D721Med (cell line): Measurements from ENCODE around the gene C16orf54.
"Not testable (repeated sequence)": the region's sequence is repeated elsewhere in the genome, so short reads cannot be mapped to it uniquely, and the experiment has no call there.

ENCODE experiments used
- DNase-seq: peaks from one replicate; pipeline ENCODE4 v3.0.0; 2011; ENCODE audit warnings: low spot score; ENCODE audit not compliant: insufficient read length
- FAIRE-seq: peaks from 2 replicates; lab custom pipeline; 2011; peaks lifted over from hg19 to GRCh38; lab: Jason Lieb, UNC
- TF ChIP-seq, protein P1 (sequence below): IDR thresholded peaks from 2 replicates; pipeline ENCODE4 v1.5.1; 2012; ENCODE audit warnings: mild to moderate bottlenecking, control low read depth; ENCODE audit not compliant: insufficient read depth; ENCODE audit errors: missing control alignments

C16orf54 gene

DNA sequence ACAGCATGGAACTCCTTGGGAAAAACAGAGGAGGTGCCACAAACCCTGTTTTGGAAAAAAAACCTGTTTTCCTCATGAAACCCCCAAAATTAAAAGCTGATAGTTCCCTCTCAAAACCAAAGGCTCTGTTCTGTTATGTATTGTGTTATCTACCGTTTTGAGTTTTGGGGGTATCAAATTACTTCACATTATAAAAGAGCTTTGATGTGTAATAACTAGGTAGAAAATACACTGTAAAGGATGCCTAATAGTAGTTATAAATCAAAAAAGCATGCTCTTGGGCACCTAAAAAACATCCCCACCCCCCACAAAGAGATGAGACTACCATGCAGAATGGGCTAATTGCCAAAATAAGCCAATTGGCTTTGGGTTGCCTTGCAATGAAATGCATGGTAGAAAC is 30.8 kb downstream of the C16orf54 start:
- TF ChIP-seq, protein P1, sequence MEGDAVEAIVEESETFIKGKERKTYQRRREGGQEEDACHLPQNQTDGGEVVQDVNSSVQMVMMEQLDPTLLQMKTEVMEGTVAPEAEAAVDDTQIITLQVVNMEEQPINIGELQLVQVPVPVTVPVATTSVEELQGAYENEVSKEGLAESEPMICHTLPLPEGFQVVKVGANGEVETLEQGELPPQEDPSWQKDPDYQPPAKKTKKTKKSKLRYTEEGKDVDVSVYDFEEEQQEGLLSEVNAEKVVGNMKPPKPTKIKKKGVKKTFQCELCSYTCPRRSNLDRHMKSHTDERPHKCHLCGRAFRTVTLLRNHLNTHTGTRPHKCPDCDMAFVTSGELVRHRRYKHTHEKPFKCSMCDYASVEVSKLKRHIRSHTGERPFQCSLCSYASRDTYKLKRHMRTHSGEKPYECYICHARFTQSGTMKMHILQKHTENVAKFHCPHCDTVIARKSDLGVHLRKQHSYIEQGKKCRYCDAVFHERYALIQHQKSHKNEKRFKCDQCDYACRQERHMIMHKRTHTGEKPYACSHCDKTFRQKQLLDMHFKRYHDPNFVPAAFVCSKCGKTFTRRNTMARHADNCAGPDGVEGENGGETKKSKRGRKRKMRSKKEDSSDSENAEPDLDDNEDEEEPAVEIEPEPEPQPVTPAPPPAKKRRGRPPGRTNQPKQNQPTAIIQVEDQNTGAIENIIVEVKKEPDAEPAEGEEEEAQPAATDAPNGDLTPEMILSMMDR = no peak
- FAIRE-seq (no peak), DNase-seq (no peak)

- TF ChIP-seq, protein P1 = no peak
- no peak for DNase-seq
- FAIRE-seq = no peak
Observed at GRCh38 chr16:29714396-29714795, 31.4 kb downstream of the C16orf54 start.

- no peak for FAIRE-seq
- no peak for DNase-seq
Observed at GRCh38 chr16:29712809-29713208, 33.0 kb downstream of the C16orf54 start.

DNA sequence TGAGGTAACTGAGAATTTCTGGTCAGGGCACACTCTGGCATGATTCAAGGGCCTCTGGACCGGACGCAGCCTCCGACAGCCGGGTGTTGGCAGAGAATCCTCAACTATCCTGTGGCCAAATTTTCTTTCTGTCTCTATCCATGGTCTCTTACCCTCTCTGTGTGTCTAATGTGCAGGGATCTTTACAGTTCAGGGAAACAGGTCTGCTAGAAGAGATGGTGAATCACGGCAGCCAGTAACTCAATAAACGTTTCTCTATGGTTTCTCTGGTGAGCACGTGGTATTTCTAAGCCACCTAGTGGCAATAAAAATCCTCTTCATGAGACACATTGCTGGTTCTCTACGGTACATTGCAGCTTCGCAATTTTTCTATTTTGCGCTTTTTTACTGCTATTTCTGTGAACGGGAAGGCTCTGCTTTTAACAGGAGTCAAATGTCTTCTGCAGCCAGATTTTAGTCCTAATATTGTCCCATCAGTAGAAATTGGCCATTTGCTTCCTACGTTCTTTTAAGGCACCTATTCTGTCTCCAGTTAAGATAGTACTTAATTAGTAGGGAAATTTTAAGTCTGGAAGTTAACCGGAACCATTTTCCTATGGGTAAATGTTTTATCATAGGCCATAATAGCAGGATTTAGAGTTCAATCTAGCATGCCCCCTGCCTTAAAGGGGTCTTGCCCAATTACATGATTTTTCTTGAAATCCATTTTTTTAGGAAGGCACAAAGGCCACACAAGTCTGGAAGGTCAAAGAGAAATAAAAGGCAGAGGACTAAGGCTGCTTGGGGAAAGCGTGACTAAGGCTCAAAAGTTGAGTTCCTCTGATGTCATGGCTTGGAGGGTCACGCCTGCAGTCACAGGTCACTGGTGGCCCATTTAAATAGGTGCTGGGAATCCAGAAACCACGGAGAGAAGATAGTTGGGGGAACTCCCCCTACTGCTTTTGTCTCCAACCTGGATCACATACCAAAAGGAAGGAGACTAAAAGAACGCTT is 35.3 kb downstream of the C16orf54 start:
- TF ChIP-seq, protein P1 = peak; percentile 38
- DNase-seq (no peak), FAIRE-seq (no peak)

More at GRCh38 chr16:29712809-29713208, 33.0 kb downstream of the C16orf54 start:
- TF ChIP-seq, protein P1 = no peak

DNA sequence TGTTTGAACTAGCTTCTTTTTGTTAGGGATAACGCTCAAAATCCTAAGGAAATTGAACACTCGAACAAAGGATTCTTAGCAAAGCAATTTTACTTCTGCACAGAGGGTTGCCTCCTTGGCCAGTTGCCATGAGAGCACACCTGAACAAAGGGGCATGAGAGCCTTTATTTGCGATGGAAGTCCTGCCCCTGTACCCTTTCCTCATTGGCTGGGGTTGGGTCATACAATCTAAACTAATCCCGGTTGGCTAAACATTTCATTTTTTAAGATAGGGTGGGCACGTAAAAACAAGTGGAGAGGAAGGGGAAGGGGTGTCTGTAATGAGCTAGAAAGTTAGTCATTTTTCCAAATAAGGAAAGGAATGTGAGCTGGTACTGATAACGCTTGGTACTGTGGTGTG is 36.1 kb downstream of the C16orf54 start:
- FAIRE-seq = not testable (repeated sequence)

DNA sequence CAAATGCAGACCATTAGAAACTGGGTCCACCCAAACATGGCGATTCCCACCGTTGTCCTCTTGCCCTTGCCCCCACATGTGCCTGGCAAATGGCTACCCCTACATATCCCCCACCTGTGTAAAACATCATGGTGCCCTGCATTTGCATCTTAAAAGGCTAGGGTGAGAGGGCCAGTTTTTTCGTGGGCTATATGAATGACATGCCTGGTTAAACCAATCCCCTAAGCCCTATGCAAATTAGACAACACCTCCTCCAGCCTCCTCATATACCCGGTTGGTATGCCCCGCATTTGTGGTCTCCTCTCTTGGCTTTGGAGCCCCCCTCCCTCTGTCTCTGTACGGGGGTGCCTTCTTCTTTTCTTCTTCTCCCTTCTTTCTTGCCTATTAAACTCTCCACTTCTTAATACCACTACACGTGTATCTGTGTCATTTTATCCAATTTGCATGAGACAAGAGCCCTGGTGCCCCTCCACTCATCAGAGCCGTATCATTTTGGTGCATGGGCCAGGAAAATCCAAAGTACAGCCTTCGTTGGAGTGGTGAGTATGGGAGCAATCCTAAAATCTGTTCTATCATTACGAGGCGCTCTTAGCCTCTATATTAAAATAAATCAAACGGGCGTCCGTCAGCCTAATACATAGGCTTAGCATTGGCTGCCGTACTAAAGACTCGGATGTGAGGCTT is 36.7 kb downstream of the C16orf54 start:
- no peak for FAIRE-seq
- TF ChIP-seq, protein P1 = no peak

More for the DNA sequence above, 36.1 kb downstream of the C16orf54 start:
- DNase-seq = not testable (repeated sequence)

DNA sequence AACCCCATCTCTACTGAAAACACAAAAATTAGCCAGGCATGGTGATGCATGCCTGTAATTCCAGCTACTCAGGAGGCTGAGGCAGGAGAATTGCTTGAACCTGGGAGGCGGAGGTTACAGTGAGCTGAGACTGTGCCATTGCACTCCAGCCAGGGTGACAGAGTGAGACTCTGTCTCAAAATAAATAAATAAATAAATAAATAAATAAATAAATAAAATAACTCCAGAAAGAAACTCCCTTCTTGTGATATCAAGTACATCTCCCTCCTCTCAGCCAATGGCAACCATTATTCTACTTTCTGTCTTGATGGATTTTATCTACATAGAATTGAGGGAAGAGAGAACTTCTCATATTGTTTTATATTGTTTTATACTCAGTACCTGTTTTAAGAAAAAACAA is 38.6 kb downstream of the C16orf54 start:
- not testable (repeated sequence) for DNase-seq, FAIRE-seq

More for the DNA sequence above, 36.7 kb downstream of the C16orf54 start:
- DNase-seq = no peak

GRCh38 chr16:29705030-29705429 is 40.8 kb downstream of the C16orf54 start:
- FAIRE-seq = no peak
- DNase-seq = no peak
- TF ChIP-seq, protein P1 = no peak
